HCT116 (cell line): ENCODE results near the gene YDJC. TPM values are rescaled to one million over a fixed set of nuclear protein-coding genes. Genes with fewer than 3 reads are reported as not detected.

Source experiments
- ATAC-seq: fragments of 200-7000 bp; cut with Tn5 transposase; 2 replicates; pipeline ENCODE4 v1.9.1; 2020; ENCODE audit warnings: mild to moderate bottlenecking, moderate library complexity
- BruUV-seq: library from RNA; stranded (reverse); fragments of 400-500 nt; replicated peaks from 2 replicates; lab custom pipeline; 2021; lab: Mats Ljungman, UMichigan
- CTCF ChIA-PET: fragments of 300-600 bp; sonication (Branson Sonifier 250); formaldehyde crosslinking; loops from one replicate; lab custom pipeline; 2021; ENCODE audit warnings: antibody characterized with exemption; lab: Charles Lee
- POLR2A ChIA-PET: fragments of 300-600, 350-600 bp; sonication (Branson Sonifier 250); formaldehyde crosslinking; loops from one replicate; lab custom pipeline; 2021; ENCODE audit warnings: antibody characterized with exemption; lab: Charles Lee
- RAD21 ChIA-PET, 2 experiments: fragments of 300-600 bp; sonication (Branson Sonifier 250); formaldehyde crosslinking; loops; one replicate each; lab custom pipeline; 2023; ENCODE audit warnings: low total read pairs in 2 of 2; ENCODE audit not compliant: uncharacterized antibody in 2 of 2, unreplicated experiment in 2 of 2, low non-redundant PET in 1 of 2; lab: Charles Lee
- DNase-seq: peaks from one replicate; pipeline ENCODE4 v3.0.0-alpha.2; 2010; ENCODE audit warnings: low read depth, low spot score
- H2AFZ ChIP-seq: fragments of 200-600 bp; shearing (Covaris generic), sonication (generic); 2 replicates; pipeline ENCODE4 v1.6.1; 2017; ENCODE audit warnings: low read depth, mixed run types, mixed read lengths, antibody characterized with exemption, low read length; ENCODE audit not compliant: poor library complexity, severe bottlenecking
- H3K27ac ChIP-seq: 2 replicates; pipeline ENCODE4 v1.5.1; 2012; ENCODE audit warnings: low read depth, low read length
- H3K27me3 ChIP-seq: fragments of 200-600 bp; sonication (generic); 2 replicates; pipeline ENCODE4 v1.6.1; 2016; ENCODE audit warnings: mixed run types, low read length, mixed read lengths; ENCODE audit not compliant: insufficient read depth
- H3K36me3 ChIP-seq, 2 experiments: fragments of 200-500 bp in 1 of 2; fragments of 200-600 bp in 1 of 2; sonication (Bioruptor generic) in 1 of 2; sonication (generic) in 1 of 2; 2 replicates each; pipeline versions ENCODE4 v1.5.1 to v1.6.1; 2014 to 2016; ENCODE audit warnings: low read length in 2 of 2, inconsistent platforms in 1 of 2, mixed read lengths in 1 of 2, mixed run types in 1 of 2; ENCODE audit not compliant: insufficient read depth in 2 of 2, control insufficient read depth in 1 of 2
- H3K4me1 ChIP-seq, 2 experiments: fragments of 200-600 bp in 1 of 2; sonication (generic) in 1 of 2; 2 replicates each; pipeline versions ENCODE4 v1.5.1 to v1.6.1; 2012 to 2017; ENCODE audit warnings: low read length in 2 of 2, inconsistent platforms in 1 of 2, mild to moderate bottlenecking in 1 of 2, mixed read lengths in 1 of 2, mixed run types in 1 of 2, moderate library complexity in 1 of 2; ENCODE audit not compliant: insufficient read depth in 2 of 2, control insufficient read depth in 1 of 2
- H3K4me2 ChIP-seq: fragments of 200-600 bp; sonication (generic); 2 replicates; pipeline ENCODE4 v1.6.1; 2017; ENCODE audit warnings: mixed run types, low read length, mixed read lengths
- H3K4me3 ChIP-seq, 2 experiments: fragments of 200-600 bp in 1 of 2; sonication (generic) in 1 of 2; replicated peaks in 1 of 2; 2 replicates each; pipeline ENCODE4 v1.5.1; 2011 to 2016; ENCODE audit warnings: low read length in 2 of 2, control low read depth in 1 of 2, low read depth in 1 of 2, mild to moderate bottlenecking in 1 of 2, mixed read lengths in 1 of 2, mixed run types in 1 of 2
- H3K79me2 ChIP-seq: fragments of 200-600 bp; sonication (generic); 2 replicates; pipeline ENCODE4 v1.6.1; 2017; ENCODE audit warnings: mild to moderate bottlenecking, mixed run types, low read length, moderate library complexity, mixed read lengths; ENCODE audit not compliant: insufficient read depth
- H3K9ac ChIP-seq: fragments of 200-600 bp; sonication (generic); 2 replicates; pipeline ENCODE4 v1.6.1; 2016; ENCODE audit warnings: low read length, mixed read lengths
- H3K9me2 ChIP-seq: fragments of 200-600 bp; sonication (generic), shearing (Covaris generic); 2 replicates; pipeline ENCODE4 v1.6.1; 2017; ENCODE audit warnings: mixed run types, mild to moderate bottlenecking, moderate library complexity; ENCODE audit not compliant: insufficient read depth
- H3K9me3 ChIP-seq, 2 experiments: fragments of 200-500 bp in 1 of 2; fragments of 200-600 bp in 1 of 2; sonication (Bioruptor generic) in 1 of 2; sonication (generic) in 1 of 2; 2 replicates each; pipeline ENCODE4 v1.6.1; 2014 to 2017; ENCODE audit warnings: low read length in 2 of 2, mixed read lengths in 2 of 2, inconsistent platforms in 1 of 2, low read depth in 1 of 2, mild to moderate bottlenecking in 1 of 2, mixed run types in 1 of 2, moderate library complexity in 1 of 2; ENCODE audit not compliant: control insufficient read depth in 1 of 2, insufficient read depth in 1 of 2
- H4K20me1 ChIP-seq: fragments of 200-600 bp; sonication (generic), shearing (Covaris generic); 2 replicates; pipeline ENCODE4 v1.6.1; 2017; ENCODE audit warnings: mixed run types, mild to moderate bottlenecking, moderate library complexity; ENCODE audit not compliant: insufficient read depth
- CBX3 ChIP-seq: IDR thresholded peaks from 2 replicates; pipeline ENCODE4 v1.6.1; 2012; ENCODE audit warnings: low read depth
- CEBPB ChIP-seq: IDR thresholded peaks from 2 replicates; pipeline ENCODE4 v1.6.1; 2012; ENCODE audit warnings: low read depth
- EGR1 ChIP-seq: IDR thresholded peaks from 2 replicates; pipeline ENCODE4 v1.6.1; 2012; ENCODE audit warnings: low read depth
- ELF1 ChIP-seq: IDR thresholded peaks from 2 replicates; pipeline ENCODE4 v1.6.1; 2012; ENCODE audit warnings: low read depth, borderline replicate concordance
- EZH2 ChIP-seq: fragments of 200-600 bp; sonication (generic); IDR thresholded peaks from 2 replicates; pipeline ENCODE4 v1.6.1; 2017; ENCODE audit warnings: antibody characterized with exemption, mixed run types
- EZH2phosphoT487 ChIP-seq: fragments of 200-600 bp; IDR thresholded peaks from 2 replicates; pipeline ENCODE4 v1.6.1; 2018; ENCODE audit warnings: antibody characterized with exemption, borderline replicate concordance
- JUND ChIP-seq: IDR thresholded peaks from 2 replicates; pipeline ENCODE4 v1.6.1; 2012
- MAX ChIP-seq: IDR thresholded peaks from 2 replicates; pipeline ENCODE4 v1.6.1; 2012
- POLR2A ChIP-seq: IDR thresholded peaks from 2 replicates; pipeline ENCODE4 v1.7.0; 2011; ENCODE audit warnings: borderline replicate concordance; ENCODE audit not compliant: insufficient read depth, insufficient read length; ENCODE audit errors: extremely low read depth
- POLR2AphosphoS5 ChIP-seq: IDR thresholded peaks from 2 replicates; pipeline ENCODE4 v1.6.1; 2011; ENCODE audit warnings: mild to moderate bottlenecking, low read depth, low read length, moderate library complexity
- RAD21 ChIP-seq: IDR thresholded peaks from 2 replicates; pipeline ENCODE4 v1.6.1; 2012; ENCODE audit warnings: low read depth, mild to moderate bottlenecking
- REST ChIP-seq: IDR thresholded peaks from 2 replicates; pipeline ENCODE4 v1.6.1; 2012; ENCODE audit warnings: low read depth
- SIN3A ChIP-seq: IDR thresholded peaks from 2 replicates; pipeline ENCODE4 v1.6.1; 2012; ENCODE audit warnings: low read depth
- SP1 ChIP-seq: IDR thresholded peaks from 2 replicates; pipeline ENCODE4 v1.6.1; 2012; ENCODE audit warnings: low read depth
- SRF ChIP-seq: IDR thresholded peaks from 2 replicates; pipeline ENCODE4 v1.6.1; 2012; ENCODE audit warnings: low read depth
- TCF7L2 ChIP-seq: IDR thresholded peaks from 2 replicates; pipeline ENCODE4 v1.7.0; 2011; ENCODE audit warnings: borderline replicate concordance, inconsistent platforms; ENCODE audit not compliant: insufficient read depth, insufficient read length; ENCODE audit errors: extremely low read depth
- YY1 ChIP-seq: IDR thresholded peaks from 2 replicates; pipeline ENCODE4 v1.6.1; 2011; ENCODE audit warnings: low read length, low read depth, moderate library complexity, mild to moderate bottlenecking; ENCODE audit not compliant: insufficient replicate concordance; ENCODE audit errors: extremely low read depth
- ZFX ChIP-seq: fragments of 450-650 bp; IDR thresholded peaks from 2 replicates; pipeline ENCODE4 v1.6.1; 2017
- intact Hi-C: fragments of 100-400 bp; cut with micrococcal nuclease; formaldehyde crosslinking; loops from 2 replicates; pipeline ENCODE4 v1.10.0; 2022
- total RNA-seq: library from RNA; stranded (reverse); gene quantifications from one replicate; pipeline ENCODE4 v1.2.1, GENCODE V29; 2021; ENCODE audit not compliant: unreplicated experiment
- TF ChIP-seq, protein P1 (sequence below), 3 experiments: fragments of 200-600 bp in 1 of 3; sonication (generic) in 1 of 3; IDR thresholded peaks in 2 of 3; conservative IDR thresholded peaks in 1 of 3; 2 replicates each; pipeline ENCODE4 v1.5.1; 2012 to 2017; ENCODE audit warnings: low read depth in 2 of 3, low read length in 2 of 3, antibody characterized with exemption in 1 of 3, borderline replicate concordance in 1 of 3, control low read depth in 1 of 3, mild to moderate bottlenecking in 1 of 3, mixed read lengths in 1 of 3, mixed run types in 1 of 3, moderate library complexity in 1 of 3; ENCODE audit not compliant: insufficient read depth in 1 of 3
- TF ChIP-seq, protein P2 (sequence below): IDR thresholded peaks from 2 replicates; pipeline ENCODE4 v1.6.1; 2011; ENCODE audit warnings: mild to moderate bottlenecking, low read length, moderate library complexity; ENCODE audit not compliant: insufficient replicate concordance; ENCODE audit errors: extremely low read depth

YDJC gene
- total RNA-seq, 1 experiment from 2014 or later, result 78.3 TPM

DNA sequence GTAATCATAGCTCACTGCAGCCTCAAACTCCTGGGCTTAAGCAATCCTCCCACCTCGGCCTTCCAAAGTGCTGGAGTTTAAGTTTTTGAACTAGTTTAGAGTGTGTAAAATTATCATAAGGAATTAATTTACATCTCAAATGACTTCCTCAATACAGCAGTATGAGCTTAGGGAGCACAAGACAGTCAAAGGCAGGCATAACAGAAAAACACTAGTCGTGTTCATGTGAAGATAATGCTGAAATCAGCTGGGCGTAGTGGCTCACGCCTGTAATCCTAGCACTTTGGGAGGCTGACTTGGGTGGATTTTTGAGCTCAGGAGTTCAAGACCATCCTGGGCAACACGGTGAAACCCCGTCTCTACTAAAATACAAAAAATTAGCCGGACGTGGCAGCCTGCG, 25.8 kb downstream of the YDJC start:
- no peaks in the 10 kb centered on the region for H3K9me2 ChIP-seq
- ChIA-PET POLR2A (interaction anchor here (1.0 to 1.4 kb wide), 2 partner anchors 25 to 30 kb away, joined by 3 to 4 read pairs; no protein-coding TSS in a partner anchor), CTCF (interaction anchor here (0.6 kb wide), 1 partner anchor 25 kb away, joined by 3 read pairs; the partner anchor contains the start of gene YDJC), RAD21 (no interaction called here)
- TF ChIP-seq EZH2 (no peak), YY1 (no peak), RAD21 (no peak), MAX (no peak), SP1 (no peak), POLR2A (no peak), SRF (no peak), EGR1 (no peak), POLR2AphosphoS5 (no peak), JUND (no peak), ELF1 (no peak), TCF7L2 (no peak), EZH2phosphoT487 (no peak), REST (no peak), CBX3 (no peak), CEBPB (no peak), SIN3A (no peak), ZFX (no peak)
- TF ChIP-seq, protein P1, sequence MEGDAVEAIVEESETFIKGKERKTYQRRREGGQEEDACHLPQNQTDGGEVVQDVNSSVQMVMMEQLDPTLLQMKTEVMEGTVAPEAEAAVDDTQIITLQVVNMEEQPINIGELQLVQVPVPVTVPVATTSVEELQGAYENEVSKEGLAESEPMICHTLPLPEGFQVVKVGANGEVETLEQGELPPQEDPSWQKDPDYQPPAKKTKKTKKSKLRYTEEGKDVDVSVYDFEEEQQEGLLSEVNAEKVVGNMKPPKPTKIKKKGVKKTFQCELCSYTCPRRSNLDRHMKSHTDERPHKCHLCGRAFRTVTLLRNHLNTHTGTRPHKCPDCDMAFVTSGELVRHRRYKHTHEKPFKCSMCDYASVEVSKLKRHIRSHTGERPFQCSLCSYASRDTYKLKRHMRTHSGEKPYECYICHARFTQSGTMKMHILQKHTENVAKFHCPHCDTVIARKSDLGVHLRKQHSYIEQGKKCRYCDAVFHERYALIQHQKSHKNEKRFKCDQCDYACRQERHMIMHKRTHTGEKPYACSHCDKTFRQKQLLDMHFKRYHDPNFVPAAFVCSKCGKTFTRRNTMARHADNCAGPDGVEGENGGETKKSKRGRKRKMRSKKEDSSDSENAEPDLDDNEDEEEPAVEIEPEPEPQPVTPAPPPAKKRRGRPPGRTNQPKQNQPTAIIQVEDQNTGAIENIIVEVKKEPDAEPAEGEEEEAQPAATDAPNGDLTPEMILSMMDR (IDR thresholded peaks at IDR 0.05 in 2 of 3, conservative IDR thresholded peaks at IDR 0.05 in 1 of 3; ENCODE audit: borderline replicate concordance in 1 of 3, insufficient read depth in 1 of 3, low read depth in 2 of 3, low read length in 2 of 3), result no peak
- TF ChIP-seq, protein P2, sequence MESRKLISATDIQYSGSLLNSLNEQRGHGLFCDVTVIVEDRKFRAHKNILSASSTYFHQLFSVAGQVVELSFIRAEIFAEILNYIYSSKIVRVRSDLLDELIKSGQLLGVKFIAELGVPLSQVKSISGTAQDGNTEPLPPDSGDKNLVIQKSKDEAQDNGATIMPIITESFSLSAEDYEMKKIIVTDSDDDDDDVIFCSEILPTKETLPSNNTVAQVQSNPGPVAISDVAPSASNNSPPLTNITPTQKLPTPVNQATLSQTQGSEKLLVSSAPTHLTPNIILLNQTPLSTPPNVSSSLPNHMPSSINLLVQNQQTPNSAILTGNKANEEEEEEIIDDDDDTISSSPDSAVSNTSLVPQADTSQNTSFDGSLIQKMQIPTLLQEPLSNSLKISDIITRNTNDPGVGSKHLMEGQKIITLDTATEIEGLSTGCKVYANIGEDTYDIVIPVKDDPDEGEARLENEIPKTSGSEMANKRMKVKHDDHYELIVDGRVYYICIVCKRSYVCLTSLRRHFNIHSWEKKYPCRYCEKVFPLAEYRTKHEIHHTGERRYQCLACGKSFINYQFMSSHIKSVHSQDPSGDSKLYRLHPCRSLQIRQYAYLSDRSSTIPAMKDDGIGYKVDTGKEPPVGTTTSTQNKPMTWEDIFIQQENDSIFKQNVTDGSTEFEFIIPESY, result no peak
- 0 out of 4 replicates have a peak, but pooled peaks cover 0 to under 1% of the 10 kb centered on the region in 2 experiments for H3K36me3 ChIP-seq
- no peak overlapping the region for H3K9ac ChIP-seq
- no peak overlapping the region for H3K27ac ChIP-seq
- H3K79me2 ChIP-seq, result peaks cover 96% of the 10 kb centered on the region
- H3K4me3 ChIP-seq, result no peak overlapping the region
- BruUV-seq, result no TSS peak
- no peaks in the 10 kb centered on the region for H3K9me3 ChIP-seq
- no peak overlapping the region for H3K4me2 ChIP-seq
- H4K20me1 ChIP-seq, result peaks cover 12% of the 10 kb centered on the region; the same call in 1 of the 2 replicates
- peaks cover 21 to 33% of the 10 kb centered on the region in 2 experiments for H3K4me1 ChIP-seq
- DNase-seq, result no peak
- intact Hi-C loops, result no loop called here
- no peaks in the 10 kb centered on the region for H3K27me3 ChIP-seq
- no peak overlapping the region for H2AFZ ChIP-seq
- ATAC-seq, result no peak
